GM18519 (cell line): ENCODE data around the gene TAS2R31.
"Not testable (repeated sequence)": the region's sequence is repeated elsewhere in the genome, so short reads cannot be mapped to it uniquely, and the experiment has no call there.

ENCODE experiments used
- ATAC-seq: cut with Tn5 transposase; IDR thresholded peaks from one replicate; pipeline ENCODE4 v1.9.1; 2021; ENCODE audit warnings: mild to moderate bottlenecking, moderate library complexity; ENCODE audit not compliant: unreplicated experiment, low FRiP score

TAS2R31 gene

GRCh38 chr12:11031307-11031706 lies at the start of gene TAS2R31:
Gene TAS2R31, minus strand, starts transcription at chr12:11031407. Its CDS starts 72 bp downstream, at chr12:11031335.
- ATAC-seq, result no peak

GRCh38 chr12:11078246-11078645 lies 47.0 kb upstream of the TAS2R31 start:
- no peak for ATAC-seq

- ATAC-seq, result no peak
Observed at GRCh38 chr12:11075642-11076041, 44.4 kb upstream of the TAS2R31 start.

- ATAC-seq, result no peak
Observed at GRCh38 chr12:11071414-11071813, 40.2 kb upstream of the TAS2R31 start.

GRCh38 chr12:11070999-11071398 lies 39.8 kb upstream of the TAS2R31 start:
- no peak for ATAC-seq

GRCh38 chr12:11069854-11070365 lies 38.7 kb upstream of the TAS2R31 start:
- ATAC-seq, result no peak

- no peak for ATAC-seq
Observed at GRCh38 chr12:11067514-11067913, 36.3 kb upstream of the TAS2R31 start.

- ATAC-seq, result not testable (repeated sequence)
Observed at GRCh38 chr12:11062194-11062593, 31.0 kb upstream of the TAS2R31 start, which contains the start of gene TAS2R46. Gene TAS2R46, minus strand, starts transcription at chr12:11062294. Its CDS starts 0 bp downstream, at chr12:11062294.

GRCh38 chr12:11059784-11060183 lies 28.6 kb upstream of the TAS2R31 start:
- ATAC-seq, result no peak

GRCh38 chr12:11059041-11059440 lies 27.8 kb upstream of the TAS2R31 start:
- no peak for ATAC-seq

- no peak for ATAC-seq
Observed at GRCh38 chr12:11055306-11055705, 24.1 kb upstream of the TAS2R31 start.

- ATAC-seq, result not testable (repeated sequence)
Observed at GRCh38 chr12:11049806-11050531, 18.8 kb upstream of the TAS2R31 start.

- ATAC-seq, result not testable (repeated sequence)
Observed at GRCh38 chr12:11041366-11041765, 10.2 kb upstream of the TAS2R31 start.

- no peak for ATAC-seq
Observed at GRCh38 chr12:11040162-11040561, 9.0 kb upstream of the TAS2R31 start.

GRCh38 chr12:11039171-11039570 lies 8.0 kb upstream of the TAS2R31 start:
- no peak for ATAC-seq

GRCh38 chr12:11033959-11034358 lies 2.8 kb upstream of the TAS2R31 start:
- not testable (repeated sequence) for ATAC-seq

- ATAC-seq, result no peak
Observed at GRCh38 chr12:11026118-11026517, 5.1 kb downstream of the TAS2R31 start.

GRCh38 chr12:11023387-11023786 lies 7.8 kb downstream of the TAS2R31 start:
- no peak for ATAC-seq

GRCh38 chr12:11022520-11022919 lies 8.7 kb downstream of the TAS2R31 start, which contains the start of gene TAS2R19:
Gene TAS2R19, minus strand, starts transcription at chr12:11022620. Its CDS starts 49 bp downstream, at chr12:11022571.
- no peak for ATAC-seq

GRCh38 chr12:11016937-11017336 lies 14.3 kb downstream of the TAS2R31 start:
- no peak for ATAC-seq

GRCh38 chr12:11015775-11016430 lies 15.3 kb downstream of the TAS2R31 start:
- ATAC-seq, result no peak
